OCI-LY1 (cell line): ENCODE measurements around the gene NEURL1.

Experiments
- H2AFZ ChIP-seq: fragments of 200-600 bp; sonication (generic), shearing (Covaris generic); 2 replicates; pipeline ENCODE4 v1.6.0; 2014; ENCODE audit warnings: antibody characterized with exemption, mild to moderate bottlenecking, low read length
- H3F3A ChIP-seq: fragments of 200-600 bp; sonication (generic), shearing (Covaris generic); 2 replicates; pipeline ENCODE4 v1.6.0; 2014; ENCODE audit warnings: mild to moderate bottlenecking, antibody characterized with exemption, low read length, moderate library complexity; ENCODE audit not compliant: insufficient read depth
- H3K27ac ChIP-seq: fragments of 200-600 bp; sonication (generic); 2 replicates; pipeline ENCODE4 v1.5.1; 2014; ENCODE audit warnings: low read length, mixed run types, mild to moderate bottlenecking, low read depth; ENCODE audit not compliant: poor library complexity, severe bottlenecking
- H3K27me3 ChIP-seq: fragments of 200-600 bp; sonication (generic); 2 replicates; pipeline ENCODE4 v1.6.0; 2014; ENCODE audit warnings: antibody characterized with exemption, mild to moderate bottlenecking, low read length, moderate library complexity; ENCODE audit not compliant: insufficient read depth
- H3K36me3 ChIP-seq: fragments of 200-600 bp; sonication (generic); 2 replicates; pipeline ENCODE4 v1.6.1; 2014; ENCODE audit warnings: mild to moderate bottlenecking, antibody characterized with exemption, low read length, moderate library complexity, mixed read lengths; ENCODE audit not compliant: insufficient read depth
- H3K4me1 ChIP-seq: fragments of 200-600 bp; sonication (generic); 2 replicates; pipeline ENCODE4 v1.5.1; 2014; ENCODE audit warnings: mild to moderate bottlenecking, low read length, moderate library complexity; ENCODE audit not compliant: insufficient read depth, severe bottlenecking
- H3K4me2 ChIP-seq: fragments of 200-600 bp; sonication (generic), shearing (Covaris generic); 2 replicates; pipeline ENCODE4 v1.6.1; 2014; ENCODE audit warnings: low read length
- H3K4me3 ChIP-seq: fragments of 200-600 bp; sonication (generic); 2 replicates; pipeline ENCODE4 v1.5.1; 2014; ENCODE audit warnings: low read length, low read depth, mild to moderate bottlenecking, mixed read lengths; ENCODE audit not compliant: poor library complexity, severe bottlenecking
- H3K79me2 ChIP-seq: fragments of 200-600 bp; shearing (Covaris generic); 2 replicates; pipeline ENCODE4 v1.6.1; 2016; ENCODE audit warnings: mixed run types, low read length, mixed read lengths; ENCODE audit not compliant: insufficient read depth
- H3K9ac ChIP-seq: fragments of 200-600 bp; sonication (generic), shearing (Covaris generic); 2 replicates; pipeline ENCODE4 v1.6.1; 2014; ENCODE audit warnings: mild to moderate bottlenecking, low read length, mixed read lengths
- H3K9me2 ChIP-seq: fragments of 200-600 bp; sonication (generic), shearing (Covaris generic); 2 replicates; pipeline ENCODE4 v1.6.1; 2014; ENCODE audit warnings: low read depth, mild to moderate bottlenecking, low read length, mixed read lengths
- H3K9me3 ChIP-seq: fragments of 200-600 bp; shearing (Covaris generic); 2 replicates; pipeline ENCODE4 v1.6.1; 2014; ENCODE audit warnings: low read length, mixed read lengths
- H4K20me1 ChIP-seq: fragments of 200-600 bp; sonication (generic), shearing (Covaris generic); 2 replicates; pipeline ENCODE4 v1.6.0; 2016; ENCODE audit warnings: mild to moderate bottlenecking, low read length; ENCODE audit not compliant: insufficient read depth
- CTCF ChIP-seq: fragments of 200-600 bp; sonication (generic), shearing (Covaris generic); IDR thresholded peaks from 2 replicates; pipeline ENCODE4 v1.5.1; 2017; ENCODE audit warnings: mild to moderate bottlenecking, antibody characterized with exemption, low read length, moderate library complexity, mixed read lengths
- EZH2 ChIP-seq: fragments of 200-600 bp; sonication (generic), shearing (Covaris generic); IDR thresholded peaks from 2 replicates; pipeline ENCODE4 v1.8.0; 2017; ENCODE audit warnings: borderline replicate concordance, mixed run types, mild to moderate bottlenecking, antibody characterized with exemption, low read length, moderate library complexity, mixed read lengths

Gene NEURL1

GRCh38 chr10:103609231-103610082 is 116.0 kb downstream of the NEURL1 start:
- Histone ChIP-seq H3K9me2 (no peaks in the 10 kb centered on the region), H2AFZ (no peak overlapping the region), H3K79me2 (no peaks in the 10 kb centered on the region), H3K9ac (no peak overlapping the region), H3K27ac (no peak overlapping the region), H4K20me1 (no peaks in the 10 kb centered on the region), H3F3A (no peaks in the 10 kb centered on the region), H3K4me1 (no peaks in the 10 kb centered on the region), H3K27me3 (no peaks in the 10 kb centered on the region; the same call in 1 of the 2 replicates), H3K36me3 (no peaks in the 10 kb centered on the region), H3K4me2 (no peak overlapping the region), H3K9me3 (no peaks in the 10 kb centered on the region), H3K4me3 (no peak overlapping the region)
- TF ChIP-seq EZH2 (no peak), CTCF (no peak)

GRCh38 chr10:103610083-103610472 is 116.6 kb downstream of the NEURL1 start:
- Histone ChIP-seq H3K4me1 (no peaks in the 10 kb centered on the region), H3K9me2 (no peaks in the 10 kb centered on the region), H3K9ac (no peak overlapping the region), H3K79me2 (no peaks in the 10 kb centered on the region), H3K9me3 (no peaks in the 10 kb centered on the region), H3K36me3 (no peaks in the 10 kb centered on the region), H3K4me3 (no peak overlapping the region), H3K27ac (no peak overlapping the region), H2AFZ (no peak overlapping the region), H3K27me3 (no peaks in the 10 kb centered on the region; the same call in 1 of the 2 replicates), H3K4me2 (no peak overlapping the region), H4K20me1 (no peaks in the 10 kb centered on the region), H3F3A (no peaks in the 10 kb centered on the region)
- TF ChIP-seq CTCF (no peak), EZH2 (no peak)

- H2AFZ ChIP-seq = no peak overlapping the region
Measured at GRCh38 chr10:103610921-103611511, 117.5 kb downstream of the NEURL1 start.

More at GRCh38 chr10:103610921-103611511, 117.5 kb downstream of the NEURL1 start:
- H3K4me2 ChIP-seq = no peak overlapping the region
- H3K9me3 ChIP-seq = no peaks in the 10 kb centered on the region
- H3K27me3 ChIP-seq = no peaks in the 10 kb centered on the region; the same call in 1 of the 2 replicates
- H3K4me3 ChIP-seq = no peak overlapping the region
- no peaks in the 10 kb centered on the region for H3K4me1 ChIP-seq
- H3F3A ChIP-seq = no peaks in the 10 kb centered on the region
- no peak overlapping the region for H3K27ac ChIP-seq
- H3K36me3 ChIP-seq = no peaks in the 10 kb centered on the region
- H3K79me2 ChIP-seq = no peaks in the 10 kb centered on the region
- TF ChIP-seq CTCF = no peak
- TF ChIP-seq EZH2 = no peak
- H3K9ac ChIP-seq = no peak overlapping the region
- no peaks in the 10 kb centered on the region for H4K20me1 ChIP-seq
- H3K9me2 ChIP-seq = no peaks in the 10 kb centered on the region
